H1 (cell line): Measurements from ENCODE around the gene ZFP82. TPM values are rescaled to one million over a fixed set of nuclear protein-coding genes. Genes with fewer than 3 reads are reported as not detected.

ENCODE experiments used
- ASH2L ChIP-seq: fragments of 200-600, 300-600 bp; sonication (generic); IDR thresholded peaks from one replicate; pipeline ENCODE4 v1.7.1; 2017; ENCODE audit warnings: low read length
- ATF2 ChIP-seq: IDR thresholded peaks from 2 replicates; pipeline ENCODE4 v1.6.1; 2012; ENCODE audit warnings: low read length, inconsistent platforms
- CTCF ChIP-seq, 3 experiments: IDR thresholded peaks; 1 replicate in 2 of 3; 2 replicates in 1 of 3; pipeline versions ENCODE4 v1.5.1 to v1.6.1; 2011; ENCODE audit warnings: low read length in 3 of 3, mild to moderate bottlenecking in 3 of 3, inconsistent platforms in 2 of 3, low read depth in 1 of 3, moderate library complexity in 1 of 3; ENCODE audit not compliant: insufficient read depth in 1 of 3; ENCODE audit errors: control extremely low read depth in 1 of 3
- EZH2 ChIP-seq: fragments of 200-600 bp; sonication (generic); IDR thresholded peaks from 2 replicates; pipeline ENCODE4 v1.7.1; 2012; ENCODE audit warnings: low read depth, mild to moderate bottlenecking, moderate library complexity, low read length, inconsistent platforms; ENCODE audit not compliant: severe bottlenecking
- HDAC2 ChIP-seq, 2 experiments: fragments of 300-600 bp in 1 of 2; sonication (generic) in 1 of 2; IDR thresholded peaks; 2 replicates each; pipeline ENCODE4 v1.6.1; 2011 to 2012; ENCODE audit warnings: low read depth in 2 of 2, low read length in 2 of 2, mild to moderate bottlenecking in 2 of 2, moderate library complexity in 2 of 2, borderline replicate concordance in 1 of 2, inconsistent platforms in 1 of 2
- JUND ChIP-seq: IDR thresholded peaks from 2 replicates; pipeline ENCODE4 v1.6.1; 2011; ENCODE audit warnings: mild to moderate bottlenecking, improper control_type of control experiment, low read length
- NANOG ChIP-seq: IDR thresholded peaks from 2 replicates; pipeline ENCODE4 v1.6.1; 2011; ENCODE audit warnings: low read length, low read depth, mild to moderate bottlenecking, inconsistent platforms; ENCODE audit not compliant: insufficient read depth, poor library complexity, severe bottlenecking
- PHF8 ChIP-seq: fragments of 200-600 bp; sonication (generic); conservative IDR thresholded peaks from 2 replicates; pipeline ENCODE4 v1.7.1; 2012; ENCODE audit warnings: low read depth, mild to moderate bottlenecking, inconsistent platforms, low read length, moderate library complexity
- POLR2A ChIP-seq, 2 experiments: IDR thresholded peaks; 1 replicate in 1 of 2; 2 replicates in 1 of 2; pipeline ENCODE4 v1.6.1; 2011; ENCODE audit warnings: low read depth in 2 of 2, low read length in 2 of 2, mild to moderate bottlenecking in 2 of 2; ENCODE audit errors: control extremely low read depth in 1 of 2
- RBBP5 ChIP-seq: IDR thresholded peaks from 2 replicates; pipeline ENCODE4 v1.7.1; 2012; ENCODE audit warnings: low read depth, mild to moderate bottlenecking, inconsistent platforms, low read length, moderate library complexity, borderline replicate concordance
- RFX5 ChIP-seq: IDR thresholded peaks from 2 replicates; pipeline ENCODE4 v1.6.1; 2011; ENCODE audit warnings: low read depth, low read length, improper control_type of control experiment, borderline replicate concordance
- SP1 ChIP-seq: IDR thresholded peaks from 2 replicates; pipeline ENCODE4 v1.6.1; 2011; ENCODE audit warnings: low read depth, low read length
- TAF1 ChIP-seq: IDR thresholded peaks from 2 replicates; pipeline ENCODE4 v1.6.1; 2011; ENCODE audit warnings: mild to moderate bottlenecking, low read depth, low read length
- TBP ChIP-seq: IDR thresholded peaks from 2 replicates; pipeline ENCODE4 v1.6.1; 2011; ENCODE audit warnings: low read depth, low read length, improper control_type of control experiment
- TEAD4 ChIP-seq: IDR thresholded peaks from 2 replicates; pipeline ENCODE4 v1.6.1; 2012; ENCODE audit warnings: low read depth, low read length, inconsistent platforms, mixed read lengths
- USF2 ChIP-seq: IDR thresholded peaks from 2 replicates; pipeline ENCODE4 v1.6.1; 2011; ENCODE audit warnings: low read length, improper control_type of control experiment
- YY1 ChIP-seq: IDR thresholded peaks from 2 replicates; pipeline ENCODE4 v1.6.1; 2011; ENCODE audit warnings: low read depth, mild to moderate bottlenecking, low read length
- polyA plus RNA-seq, 7 experiments: library from polyadenylated mRNA; depleted of rRNA in 3 of 7; stranded (reverse) in 5 of 7; unstranded in 2 of 7; fragments of >200 nt in 5 of 7; fragments of 200-250 nt in 2 of 7; gene quantifications; 1 replicate in 5 of 7; 2 replicates in 1 of 7; 4 replicates in 1 of 7; pipeline versions ENCODE4 v1.2.1 to v1.2.3, GENCODE V29; 2011 to 2013; ENCODE audit warnings: missing spikeins in 2 of 7, mixed read lengths in 2 of 7
- total RNA-seq: library from RNA; stranded (reverse); fragmentation: NEBNext Ultra II Directional; extraction: Animal tissue kit (Norgen Biotek cat#: 25700); gene quantifications from 2 replicates; pipeline ENCODE4 v1.2.1, GENCODE V29; 2021
- TF ChIP-seq, protein P1 (sequence below): IDR thresholded peaks from 2 replicates; pipeline ENCODE4 v1.6.1; 2012; ENCODE audit warnings: inconsistent platforms

Gene ZFP82
- total and polyA plus RNA-seq, 2 of the 8 experiments (the other 6 are each of a cell fraction or from before 2014, with no cell fraction given): 4.8 to 16.5 TPM

DNA sequence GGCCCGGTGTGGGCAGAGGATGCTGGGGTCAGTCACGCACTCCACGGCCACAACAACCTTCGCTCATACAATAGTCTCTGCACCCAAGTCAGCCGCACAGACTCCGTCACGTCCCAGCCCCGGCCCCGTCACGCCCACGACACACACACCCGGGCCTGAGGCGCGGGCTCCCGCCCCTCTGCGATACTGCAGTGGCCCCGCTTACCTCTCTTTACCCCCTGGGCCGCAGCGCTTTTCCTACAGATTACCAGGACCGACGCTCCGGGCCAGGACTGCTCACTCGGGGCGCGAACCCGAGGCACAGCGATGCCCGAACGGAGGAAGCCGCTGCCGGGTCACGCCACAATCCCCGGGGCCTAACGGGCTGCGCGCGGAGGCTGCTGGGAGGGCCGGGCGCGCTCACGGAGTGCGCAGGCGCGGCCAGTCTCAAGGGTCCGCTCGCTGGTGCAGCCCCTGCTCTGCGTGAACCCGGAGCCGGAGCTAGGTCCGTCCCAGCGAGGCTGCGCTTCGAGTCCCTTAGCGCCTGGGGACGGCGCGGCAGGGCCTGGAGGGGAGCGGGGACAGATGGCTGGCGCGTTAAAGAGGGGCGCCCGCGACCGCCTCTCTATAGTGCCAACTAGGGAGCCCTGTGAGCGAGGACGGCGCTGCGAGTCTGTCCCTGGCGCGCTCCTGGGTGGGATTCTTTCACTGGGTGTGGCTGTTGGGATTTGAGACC is at the start of gene ZFP82 (continued):
- no peak for TF ChIP-seq JUND
- TF ChIP-seq TEAD4: no peak
- TF ChIP-seq EZH2: no peak
- TF ChIP-seq, protein P1, sequence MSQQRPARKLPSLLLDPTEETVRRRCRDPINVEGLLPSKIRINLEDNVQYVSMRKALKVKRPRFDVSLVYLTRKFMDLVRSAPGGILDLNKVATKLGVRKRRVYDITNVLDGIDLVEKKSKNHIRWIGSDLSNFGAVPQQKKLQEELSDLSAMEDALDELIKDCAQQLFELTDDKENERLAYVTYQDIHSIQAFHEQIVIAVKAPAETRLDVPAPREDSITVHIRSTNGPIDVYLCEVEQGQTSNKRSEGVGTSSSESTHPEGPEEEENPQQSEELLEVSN: peak; percentile 60
- TF ChIP-seq CTCF (IDR thresholded peaks at IDR 0.05; ENCODE audit: control extremely low read depth in 1 of 3, insufficient read depth in 1 of 3, low read depth in 1 of 3, low read length in 3 of 3): no peak
- no peak; the same call in 1 of the 2 replicates for TF ChIP-seq TBP
- TF ChIP-seq RBBP5: peak; percentile 87; the same call in 1 of the 2 replicates
- TF ChIP-seq POLR2A (IDR thresholded peaks at IDR 0.05; ENCODE audit: control extremely low read depth in 1 of 2, low read depth in 2 of 2, low read length in 2 of 2): peak; percentile 37 to 61; a peak in 2 of 3 replicates
- no peak for TF ChIP-seq YY1
- TF ChIP-seq ASH2L: peak; percentile 57
- no peak for TF ChIP-seq USF2
- TF ChIP-seq RFX5: no peak
- no peak for TF ChIP-seq ATF2
- TF ChIP-seq PHF8: peak; percentile 72
- peak; percentile 62 for TF ChIP-seq TAF1
- no peak for TF ChIP-seq SP1
- 0 out of 4 replicates have a peak, but pooled peaks of 1 of the 2 experiments have one; percentile 28 for TF ChIP-seq HDAC2 (IDR thresholded peaks at IDR 0.05; ENCODE audit: borderline replicate concordance in 1 of 2, low read depth in 2 of 2, low read length in 2 of 2)
- no peak for TF ChIP-seq NANOG
